GM12878 (cell line): ENCODE results near the gene NANOGP8. TPM values are rescaled to one million over a fixed set of nuclear protein-coding genes. Genes with fewer than 3 reads are reported as not detected.

ENCODE experiments used
- ATAC-seq: fragments of 200-7000 bp; cut with Tn5 transposase; 3 replicates; pipeline ENCODE4 v1.9.1; 2020; ENCODE audit warnings: mild to moderate bottlenecking, moderate library complexity
- BruUV-seq: library from RNA; stranded (reverse); fragments of 400-500 nt; replicated peaks from 2 replicates; lab custom pipeline; 2021; lab: Mats Ljungman, UMichigan
- CTCF ChIA-PET: fragments of 300-600 bp; sonication (Branson Sonifier 250); formaldehyde crosslinking; extraction: SDS; loops from one replicate; lab custom pipeline; 2021; ENCODE audit warnings: inconsistent platforms; lab: Yijun Ruan, JAX
- POLR2A ChIA-PET: fragments of 350-600 bp; formaldehyde crosslinking; extraction: SDS; loops from one replicate; lab custom pipeline; 2021; ENCODE audit warnings: inconsistent platforms; lab: Charles Lee
- RAD21 ChIA-PET: fragments of 300-600 bp; sonication (Branson Sonifier 250); formaldehyde crosslinking; loops from one replicate; lab custom pipeline; 2023; ENCODE audit warnings: antibody characterized with exemption; ENCODE audit not compliant: unreplicated experiment; lab: Charles Lee
- SMC1A ChIA-PET: fragments of 300-600 bp; sonication (Branson Sonifier 250); formaldehyde crosslinking; loops from one replicate; lab custom pipeline; 2023; ENCODE audit not compliant: unreplicated experiment, uncharacterized antibody; lab: Charles Lee
- DNase-seq: peaks from one replicate; pipeline ENCODE4 v3.0.0-alpha.2; 2011; ENCODE audit warnings: low read depth, low spot score
- FAIRE-seq: peaks from 3 replicates; lab custom pipeline; 2011; peaks lifted over from hg19 to GRCh38; lab: Jason Lieb, UNC
- H2AFZ ChIP-seq: 2 replicates; pipeline ENCODE4 v1.6.0; 2011; ENCODE audit warnings: low read depth, low read length, control low read depth; ENCODE audit not compliant: control insufficient read depth
- H3K27ac ChIP-seq: 2 replicates; pipeline ENCODE4 v1.5.1; 2011; ENCODE audit warnings: control low read depth; ENCODE audit not compliant: control insufficient read depth, insufficient read depth
- H3K27me3 ChIP-seq, 2 experiments: replicated peaks in 1 of 2; 2 replicates each; pipeline versions ENCODE4 v1.6.0 to v1.6.1; 2011; ENCODE audit warnings: low read length in 1 of 2; ENCODE audit not compliant: control insufficient read depth in 2 of 2, insufficient read depth in 2 of 2
- H3K36me3 ChIP-seq, 2 experiments: 2 replicates each; pipeline ENCODE4 v1.5.1; 2011; ENCODE audit warnings: low read length in 1 of 2; ENCODE audit not compliant: control insufficient read depth in 2 of 2, insufficient read depth in 2 of 2
- H3K4me1 ChIP-seq: 2 replicates; pipeline ENCODE4 v1.6.1; 2011; ENCODE audit warnings: mild to moderate bottlenecking, low read length, moderate library complexity, mixed read lengths; ENCODE audit not compliant: control insufficient read depth, insufficient read depth
- H3K4me2 ChIP-seq: 2 replicates; pipeline ENCODE4 v1.6.0; 2011; ENCODE audit warnings: control low read depth; ENCODE audit not compliant: control insufficient read depth, insufficient read depth
- H3K4me3 ChIP-seq: fragments of 200-600 bp; sonication (generic); 2 replicates; pipeline ENCODE4 v1.5.1; 2016
- H3K79me2 ChIP-seq: 2 replicates; pipeline ENCODE4 v1.6.0; 2011; ENCODE audit warnings: low read length; ENCODE audit not compliant: control insufficient read depth, insufficient read depth
- H3K9ac ChIP-seq: 2 replicates; pipeline ENCODE4 v1.8.0; 2011; ENCODE audit warnings: low read length, control low read depth, mixed read lengths; ENCODE audit not compliant: control insufficient read depth, insufficient read depth
- H3K9me3 ChIP-seq: replicated peaks from 3 replicates; pipeline ENCODE4 v1.5.1; 2011; ENCODE audit warnings: mild to moderate bottlenecking, low read length; ENCODE audit not compliant: control insufficient read depth, insufficient read depth
- H4K20me1 ChIP-seq: 2 replicates; pipeline ENCODE4 v1.6.0; 2011; ENCODE audit not compliant: control insufficient read depth, insufficient read depth
- PKNOX1 ChIP-seq: fragments of 450-650 bp; IDR thresholded peaks from 2 replicates; pipeline ENCODE4 v1.6.1; 2016; ENCODE audit warnings: mild to moderate bottlenecking
- TAF1 ChIP-seq: IDR thresholded peaks from 2 replicates; pipeline ENCODE4 v1.6.1; 2011; ENCODE audit warnings: mild to moderate bottlenecking, low read depth, low read length, borderline replicate concordance
- ZBTB4 ChIP-seq: fragments of 450-650 bp; formaldehyde crosslinking; IDR thresholded peaks from 2 replicates; pipeline ENCODE4 v1.4.0; 2022; ENCODE audit warnings: mild to moderate bottlenecking, moderate library complexity
- WGBS: methylation state at CpG from one replicate; pipeline ENCODE4 v1.1.6; 2016; ENCODE audit warnings: low lambda C conversion rate; ENCODE audit not compliant: insufficient replicate concordance, insufficient coverage; ENCODE audit errors: missing lambda C conversion rate; 5-methylcytosine and 5-hydroxymethylcytosine counted together
- in situ Hi-C: fragments of 300-500 bp; cut with MboI; formaldehyde crosslinking; loops from 9 replicates; pipeline ENCODE4 v1.14.3; 2018; ENCODE audit warnings: mixed read lengths
- intact Hi-C: fragments of 100-400 bp; cut with micrococcal nuclease; formaldehyde crosslinking; loops from one replicate; pipeline ENCODE4 v1.14.2; 2022; ENCODE audit not compliant: unreplicated experiment
- polyA plus RNA-seq, 11 experiments: library from polyadenylated mRNA; depleted of rRNA in 4 of 11; unstranded in 6 of 11; stranded (reverse) in 5 of 11; fragments of >200 nt; fragmentation: Nextera tagmentation in 4 of 11; fragmentation: Illumina TruSeq in 1 of 11; extraction: Ambion mirVana in 4 of 11; extraction: Trizol in 1 of 11; gene quantifications; 1 replicate in 1 of 11; 2 replicates in 10 of 11; pipeline versions ENCODE4 v1.2.1 to v1.2.3, GENCODE V29; 2011 to 2016; ENCODE audit warnings: inconsistent platforms in 2 of 11, missing spikeins in 2 of 11, low read depth in 1 of 11
- total RNA-seq, 4 experiments: library from RNA; depleted of rRNA in 3 of 4; stranded (reverse); fragments of >200 nt in 3 of 4; fragmentation: Illumina TruSeq in 1 of 4; extraction: Trizol in 1 of 4; gene quantifications; 2 replicates each; pipeline versions ENCODE4 v1.2.1 to v1.2.3, GENCODE V29; 2013 to 2021
- TF ChIP-seq, protein P1 (sequence below): fragments of 450-650 bp; IDR thresholded peaks from 2 replicates; pipeline ENCODE4 v1.6.1; 2017; ENCODE audit warnings: mild to moderate bottlenecking
- TF ChIP-seq, protein P2 (sequence below): fragments of 150-350 bp; IDR thresholded peaks from 2 replicates; pipeline ENCODE4 v1.6.1; 2016; ENCODE audit warnings: low read depth, low read length

The NANOGP8 gene
- total and polyA plus RNA-seq, 10 of the 15 experiments (the other 5 are each of a cell fraction or from before 2014, with no cell fraction given), result not detected

DNA sequence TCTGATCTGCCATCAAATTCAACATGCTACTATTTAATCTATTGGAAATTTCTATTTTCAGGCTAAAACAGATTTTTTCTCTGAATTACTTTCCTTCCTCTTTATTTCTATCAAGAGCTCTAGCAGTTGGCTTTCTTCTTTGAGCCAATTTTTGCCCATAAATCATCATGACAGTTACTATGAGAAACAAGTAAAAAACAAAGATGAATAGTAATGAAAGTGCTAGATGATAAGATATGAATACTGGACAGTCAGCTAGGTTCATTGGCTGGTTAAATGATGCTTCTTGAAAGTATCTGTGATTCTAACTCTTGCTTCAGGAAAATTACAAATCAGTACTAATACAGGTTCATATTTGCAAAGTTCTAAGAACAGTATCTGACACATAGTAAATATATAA lies 38.6 kb upstream of the NANOGP8 start:
- H3K79me2 ChIP-seq, result no peaks in the 10 kb centered on the region
- no peaks in the 10 kb centered on the region; the same call in 1 of the 3 replicates for H3K9me3 ChIP-seq
- ChIA-PET RAD21 (no interaction called here), POLR2A (no interaction called here), CTCF (no interaction called here), SMC1A (interaction anchor here (1.1 kb wide), 1 partner anchor 47 kb away, joined by 3 read pairs; no protein-coding TSS in a partner anchor)
- H3K4me1 ChIP-seq, result no peaks in the 10 kb centered on the region
- DNase-seq, result no peak
- intact Hi-C loops (no loop called here), in situ Hi-C loops (no loop called here)
- no peak overlapping the region for H3K27ac ChIP-seq
- no peak overlapping the region for H3K4me3 ChIP-seq
- H3K36me3 ChIP-seq, result no peaks in the 10 kb centered on the region
- no peaks in the 10 kb centered on the region for H4K20me1 ChIP-seq
- H3K4me2 ChIP-seq, result no peak overlapping the region
- FAIRE-seq, result no peak
- H3K27me3 ChIP-seq, result no peaks in the 10 kb centered on the region
- H2AFZ ChIP-seq, result no peak overlapping the region
- no peak overlapping the region for H3K9ac ChIP-seq
- BruUV-seq, result no TSS peak
- ATAC-seq, result no peak
- TF ChIP-seq, protein P1, sequence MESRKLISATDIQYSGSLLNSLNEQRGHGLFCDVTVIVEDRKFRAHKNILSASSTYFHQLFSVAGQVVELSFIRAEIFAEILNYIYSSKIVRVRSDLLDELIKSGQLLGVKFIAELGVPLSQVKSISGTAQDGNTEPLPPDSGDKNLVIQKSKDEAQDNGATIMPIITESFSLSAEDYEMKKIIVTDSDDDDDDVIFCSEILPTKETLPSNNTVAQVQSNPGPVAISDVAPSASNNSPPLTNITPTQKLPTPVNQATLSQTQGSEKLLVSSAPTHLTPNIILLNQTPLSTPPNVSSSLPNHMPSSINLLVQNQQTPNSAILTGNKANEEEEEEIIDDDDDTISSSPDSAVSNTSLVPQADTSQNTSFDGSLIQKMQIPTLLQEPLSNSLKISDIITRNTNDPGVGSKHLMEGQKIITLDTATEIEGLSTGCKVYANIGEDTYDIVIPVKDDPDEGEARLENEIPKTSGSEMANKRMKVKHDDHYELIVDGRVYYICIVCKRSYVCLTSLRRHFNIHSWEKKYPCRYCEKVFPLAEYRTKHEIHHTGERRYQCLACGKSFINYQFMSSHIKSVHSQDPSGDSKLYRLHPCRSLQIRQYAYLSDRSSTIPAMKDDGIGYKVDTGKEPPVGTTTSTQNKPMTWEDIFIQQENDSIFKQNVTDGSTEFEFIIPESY, result no peak
- TF ChIP-seq PKNOX1, result peak; percentile 71

GRCh38 chr15:35121611-35122359 lies 36.7 kb upstream of the NANOGP8 start:
- Histone ChIP-seq H3K27me3 (no peaks in the 10 kb centered on the region), H2AFZ (no peak overlapping the region), H3K36me3 (no peaks in the 10 kb centered on the region), H3K4me2 (no peak overlapping the region), H3K79me2 (no peaks in the 10 kb centered on the region), H3K4me1 (no peaks in the 10 kb centered on the region), H3K27ac (no peak overlapping the region), H4K20me1 (no peaks in the 10 kb centered on the region), H3K9me3 (no peaks in the 10 kb centered on the region; the same call in 2 of the 3 replicates), H3K9ac (no peak overlapping the region), H3K4me3 (no peak overlapping the region)
- WGBS, result 81% methylated on average over 47 of the region's 47 CpGs
- RAD21 ChIA-PET, result no interaction called here
- no peak for DNase-seq
- no peak for FAIRE-seq
- BruUV-seq, result no TSS peak
- POLR2A ChIA-PET, result no interaction called here
- SMC1A ChIA-PET, result no interaction called here
- CTCF ChIA-PET, result no interaction called here
- in situ Hi-C loops (no loop called here), intact Hi-C loops (no loop called here)
- ATAC-seq, result no peak
- TF ChIP-seq TAF1, result no peak
- TF ChIP-seq, protein P2, sequence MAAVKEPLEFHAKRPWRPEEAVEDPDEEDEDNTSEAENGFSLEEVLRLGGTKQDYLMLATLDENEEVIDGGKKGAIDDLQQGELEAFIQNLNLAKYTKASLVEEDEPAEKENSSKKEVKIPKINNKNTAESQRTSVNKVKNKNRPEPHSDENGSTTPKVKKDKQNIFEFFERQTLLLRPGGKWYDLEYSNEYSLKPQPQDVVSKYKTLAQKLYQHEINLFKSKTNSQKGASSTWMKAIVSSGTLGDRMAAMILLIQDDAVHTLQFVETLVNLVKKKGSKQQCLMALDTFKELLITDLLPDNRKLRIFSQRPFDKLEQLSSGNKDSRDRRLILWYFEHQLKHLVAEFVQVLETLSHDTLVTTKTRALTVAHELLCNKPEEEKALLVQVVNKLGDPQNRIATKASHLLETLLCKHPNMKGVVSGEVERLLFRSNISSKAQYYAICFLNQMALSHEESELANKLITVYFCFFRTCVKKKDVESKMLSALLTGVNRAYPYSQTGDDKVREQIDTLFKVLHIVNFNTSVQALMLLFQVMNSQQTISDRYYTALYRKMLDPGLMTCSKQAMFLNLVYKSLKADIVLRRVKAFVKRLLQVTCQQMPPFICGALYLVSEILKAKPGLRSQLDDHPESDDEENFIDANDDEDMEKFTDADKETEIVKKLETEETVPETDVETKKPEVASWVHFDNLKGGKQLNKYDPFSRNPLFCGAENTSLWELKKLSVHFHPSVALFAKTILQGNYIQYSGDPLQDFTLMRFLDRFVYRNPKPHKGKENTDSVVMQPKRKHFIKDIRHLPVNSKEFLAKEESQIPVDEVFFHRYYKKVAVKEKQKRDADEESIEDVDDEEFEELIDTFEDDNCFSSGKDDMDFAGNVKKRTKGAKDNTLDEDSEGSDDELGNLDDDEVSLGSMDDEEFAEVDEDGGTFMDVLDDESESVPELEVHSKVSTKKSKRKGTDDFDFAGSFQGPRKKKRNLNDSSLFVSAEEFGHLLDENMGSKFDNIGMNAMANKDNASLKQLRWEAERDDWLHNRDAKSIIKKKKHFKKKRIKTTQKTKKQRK, result no peak
- TF ChIP-seq ZBTB4 (CRISPR knock-in tag), result no peak
